DND-41 (cell line): Measurements from ENCODE around the gene CD207.

ENCODE experiments used
- ATAC-seq: fragments of 200-7000 bp; cut with Tn5 transposase; 3 replicates; pipeline ENCODE4 v1.9.1; 2021; ENCODE audit warnings: low read depth; ENCODE audit not compliant: insufficient read depth
- DNase-seq: peaks from one replicate; pipeline ENCODE4 v3.0.0-alpha.2; 2020
- H2AFZ ChIP-seq: 2 replicates; pipeline ENCODE4 v1.6.0; 2012; ENCODE audit warnings: low read depth, low read length
- H3K27ac ChIP-seq: 2 replicates; pipeline ENCODE4 v1.5.1; 2012; ENCODE audit warnings: low read length, inconsistent platforms
- H3K27me3 ChIP-seq: fragments of 200-600 bp; sonication (generic); 2 replicates; pipeline ENCODE4 v1.6.0; 2012; ENCODE audit warnings: low read length, mild to moderate bottlenecking, inconsistent platforms; ENCODE audit not compliant: insufficient read depth, poor library complexity
- H3K36me3 ChIP-seq: 2 replicates; pipeline ENCODE4 v1.5.1; 2012; ENCODE audit warnings: low read length, inconsistent platforms; ENCODE audit not compliant: insufficient read depth
- H3K4me1 ChIP-seq: 2 replicates; pipeline ENCODE4 v1.5.1; 2012; ENCODE audit warnings: mild to moderate bottlenecking, low read length; ENCODE audit not compliant: insufficient read depth
- H3K4me2 ChIP-seq: 2 replicates; pipeline ENCODE4 v1.6.0; 2012; ENCODE audit warnings: mild to moderate bottlenecking, moderate library complexity, low read length, inconsistent platforms; ENCODE audit not compliant: insufficient read depth
- H3K4me3 ChIP-seq, 2 experiments: fragments of 200-600 bp in 1 of 2; shearing (Covaris generic) in 1 of 2; 2 replicates each; pipeline ENCODE4 v1.5.1; 2012 to 2016; ENCODE audit warnings: inconsistent platforms in 2 of 2, low read length in 2 of 2, mild to moderate bottlenecking in 2 of 2, low read depth in 1 of 2, moderate library complexity in 1 of 2
- H3K79me2 ChIP-seq: 2 replicates; pipeline ENCODE4 v1.6.0; 2012; ENCODE audit warnings: low read length, inconsistent platforms; ENCODE audit not compliant: insufficient read depth
- H3K9ac ChIP-seq: 2 replicates; pipeline ENCODE4 v1.6.0; 2012; ENCODE audit warnings: low read depth, mild to moderate bottlenecking, inconsistent platforms, low read length, moderate library complexity
- H3K9me3 ChIP-seq: 2 replicates; pipeline ENCODE4 v1.5.1; 2012; ENCODE audit warnings: low read length, moderate library complexity, mild to moderate bottlenecking, inconsistent platforms; ENCODE audit not compliant: insufficient read depth, severe bottlenecking
- H4K20me1 ChIP-seq: 2 replicates; pipeline ENCODE4 v1.6.0; 2012; ENCODE audit warnings: low read length; ENCODE audit not compliant: insufficient read depth
- EZH2 ChIP-seq: IDR thresholded peaks from 3 replicates; pipeline ENCODE4 v1.6.1; 2012; ENCODE audit warnings: borderline replicate concordance, low read depth, mild to moderate bottlenecking, moderate library complexity, low read length, inconsistent platforms; ENCODE audit not compliant: severe bottlenecking
- TF ChIP-seq, protein P1 (sequence below): IDR thresholded peaks from 2 replicates; pipeline ENCODE4 v1.5.1; 2012; ENCODE audit warnings: borderline replicate concordance, low read length, moderate library complexity, mild to moderate bottlenecking; ENCODE audit not compliant: poor library complexity, severe bottlenecking; ENCODE audit errors: extremely low read depth

Gene CD207

GRCh38 chr2:70826696-70827350 is 8.8 kb downstream of the CD207 start:
- no peak for DNase-seq
- no peak overlapping the region for H3K4me2 ChIP-seq
- peaks cover 18% of the 10 kb centered on the region for H3K27me3 ChIP-seq

DNA sequence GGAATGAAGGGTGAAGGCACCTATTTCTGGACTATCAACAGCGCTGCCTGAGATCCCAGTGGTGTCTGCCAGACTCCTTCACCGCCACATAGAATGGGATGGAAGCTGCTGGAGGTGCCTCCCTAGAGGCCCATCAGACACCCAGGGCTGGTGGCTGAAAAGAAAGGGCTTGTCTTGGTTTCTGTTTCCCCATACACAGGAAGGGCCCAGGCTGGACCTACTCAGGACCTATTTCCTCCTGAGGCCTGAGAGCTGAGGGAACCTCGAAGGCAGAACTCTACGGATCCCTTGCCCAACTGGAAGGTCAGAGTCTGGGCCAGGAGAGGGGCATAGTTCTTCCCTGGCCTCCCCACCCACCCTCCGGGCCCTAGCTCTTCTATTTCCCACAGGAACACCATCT is 12.4 kb downstream of the CD207 start:
- Histone ChIP-seq H4K20me1 (no peaks in the 10 kb centered on the region), H3K4me2 (no peak overlapping the region), H3K4me1 (no peaks in the 10 kb centered on the region), H3K9ac (no peak overlapping the region), H3K27ac (no peak overlapping the region), H3K27me3 (peaks cover 28% of the 10 kb centered on the region), H3K36me3 (no peaks in the 10 kb centered on the region), H3K9me3 (no peaks in the 10 kb centered on the region), H3K4me3 (no peak overlapping the region), H3K79me2 (no peaks in the 10 kb centered on the region), H2AFZ (no peak overlapping the region)
- ATAC-seq, result no peak
- TF ChIP-seq, protein P1, sequence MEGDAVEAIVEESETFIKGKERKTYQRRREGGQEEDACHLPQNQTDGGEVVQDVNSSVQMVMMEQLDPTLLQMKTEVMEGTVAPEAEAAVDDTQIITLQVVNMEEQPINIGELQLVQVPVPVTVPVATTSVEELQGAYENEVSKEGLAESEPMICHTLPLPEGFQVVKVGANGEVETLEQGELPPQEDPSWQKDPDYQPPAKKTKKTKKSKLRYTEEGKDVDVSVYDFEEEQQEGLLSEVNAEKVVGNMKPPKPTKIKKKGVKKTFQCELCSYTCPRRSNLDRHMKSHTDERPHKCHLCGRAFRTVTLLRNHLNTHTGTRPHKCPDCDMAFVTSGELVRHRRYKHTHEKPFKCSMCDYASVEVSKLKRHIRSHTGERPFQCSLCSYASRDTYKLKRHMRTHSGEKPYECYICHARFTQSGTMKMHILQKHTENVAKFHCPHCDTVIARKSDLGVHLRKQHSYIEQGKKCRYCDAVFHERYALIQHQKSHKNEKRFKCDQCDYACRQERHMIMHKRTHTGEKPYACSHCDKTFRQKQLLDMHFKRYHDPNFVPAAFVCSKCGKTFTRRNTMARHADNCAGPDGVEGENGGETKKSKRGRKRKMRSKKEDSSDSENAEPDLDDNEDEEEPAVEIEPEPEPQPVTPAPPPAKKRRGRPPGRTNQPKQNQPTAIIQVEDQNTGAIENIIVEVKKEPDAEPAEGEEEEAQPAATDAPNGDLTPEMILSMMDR, result no peak
- TF ChIP-seq EZH2, result no peak
- no peak for DNase-seq

More at GRCh38 chr2:70826696-70827350, 8.8 kb downstream of the CD207 start:
- Histone ChIP-seq H3K4me3 (no peak overlapping the region), H3K27ac (no peak overlapping the region), H3K9me3 (no peaks in the 10 kb centered on the region), H3K4me1 (no peaks in the 10 kb centered on the region), H4K20me1 (no peaks in the 10 kb centered on the region), H3K79me2 (no peaks in the 10 kb centered on the region), H3K36me3 (no peaks in the 10 kb centered on the region), H2AFZ (no peak overlapping the region), H3K9ac (no peak overlapping the region)
- ATAC-seq, result no peak
- TF ChIP-seq, protein P1, result no peak
- TF ChIP-seq EZH2, result no peak

- TF ChIP-seq, protein P1, result no peak
- no peaks in the 10 kb centered on the region for H3K79me2 ChIP-seq
- no peaks in the 10 kb centered on the region for H3K9me3 ChIP-seq
- H3K27me3 ChIP-seq, result peaks cover 25% of the 10 kb centered on the region
- no peaks in the 10 kb centered on the region for H3K36me3 ChIP-seq
- H3K4me2 ChIP-seq, result no peak overlapping the region
- no peak overlapping the region for H3K4me3 ChIP-seq
- no peak for ATAC-seq
- no peak overlapping the region for H2AFZ ChIP-seq
- no peaks in the 10 kb centered on the region for H4K20me1 ChIP-seq
- H3K9ac ChIP-seq, result no peak overlapping the region
- H3K4me1 ChIP-seq, result no peaks in the 10 kb centered on the region
- no peak overlapping the region for H3K27ac ChIP-seq
- DNase-seq, result no peak
These were observed 12.8 kb downstream of the CD207 start for GRCh38 chr2:70822843-70823242.

- no peaks in the 10 kb centered on the region for H4K20me1 ChIP-seq
- peaks cover 37% of the 10 kb centered on the region for H3K27me3 ChIP-seq
- no peaks in the 10 kb centered on the region for H3K9me3 ChIP-seq
- no peak within 1 kb of the TSS for H3K27ac ChIP-seq
- no peak for ATAC-seq
- H3K4me1 ChIP-seq, result no peaks in the 10 kb centered on the region
- no peak for DNase-seq
- H3K4me2 ChIP-seq, result no peak within 1 kb of the TSS
- TF ChIP-seq, protein P1, result no peak
- TF ChIP-seq EZH2, result no peak
- no peak within 1 kb of the TSS for H3K4me3 ChIP-seq
- H3K36me3 ChIP-seq, result no peaks in the 10 kb centered on the region
- H3K9ac ChIP-seq, result no peak within 1 kb of the TSS
- H3K79me2 ChIP-seq, result no peaks in the 10 kb centered on the region
- H2AFZ ChIP-seq, result no peak within 1 kb of the TSS
These were observed 15.1 kb downstream of the CD207 start, which contains the start of gene CLEC4F for GRCh38 chr2:70820499-70820898. Gene CLEC4F (minus strand): TSS chr2:70820599. CDS start chr2:70820523, 76 bp downstream.
